ENCODE data around the gene DKK3.

DKK3 gene

GRCh38 chr11:11966354-11966741 lies 42.1 kb downstream of the DKK3 start:
- no peak for DNase-seq

GRCh38 chr11:11965656-11966353 lies 42.6 kb downstream of the DKK3 start:
- no peak for DNase-seq

GRCh38 chr11:11965192-11965591 lies 43.2 kb downstream of the DKK3 start:
- DNase-seq = no peak

DNA sequence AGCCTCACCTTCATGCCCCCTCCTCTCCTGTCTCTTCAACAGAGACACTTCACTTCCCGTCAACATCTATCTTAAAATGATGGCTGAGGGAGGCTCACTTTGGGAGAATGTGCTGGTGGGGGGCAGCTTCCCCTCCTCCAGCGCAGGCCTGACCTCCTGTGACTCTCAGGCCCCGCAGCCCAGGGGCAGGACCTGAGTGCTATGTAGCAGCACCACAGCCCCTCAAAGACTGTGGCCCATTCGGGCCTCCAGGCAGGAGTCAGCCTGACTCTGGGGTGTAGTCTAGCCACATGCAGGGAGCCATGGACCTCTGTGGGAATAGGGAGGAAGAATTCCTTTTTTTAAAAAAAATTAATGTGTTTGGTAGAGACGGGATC lies 43.7 kb downstream of the DKK3 start:
- no peak for DNase-seq

- no peak for DNase-seq
These were observed 44.3 kb downstream of the DKK3 start for GRCh38 chr11:11963842-11964773.

GRCh38 chr11:11963067-11963466 lies 45.4 kb downstream of the DKK3 start:
- no peak for DNase-seq

DNA sequence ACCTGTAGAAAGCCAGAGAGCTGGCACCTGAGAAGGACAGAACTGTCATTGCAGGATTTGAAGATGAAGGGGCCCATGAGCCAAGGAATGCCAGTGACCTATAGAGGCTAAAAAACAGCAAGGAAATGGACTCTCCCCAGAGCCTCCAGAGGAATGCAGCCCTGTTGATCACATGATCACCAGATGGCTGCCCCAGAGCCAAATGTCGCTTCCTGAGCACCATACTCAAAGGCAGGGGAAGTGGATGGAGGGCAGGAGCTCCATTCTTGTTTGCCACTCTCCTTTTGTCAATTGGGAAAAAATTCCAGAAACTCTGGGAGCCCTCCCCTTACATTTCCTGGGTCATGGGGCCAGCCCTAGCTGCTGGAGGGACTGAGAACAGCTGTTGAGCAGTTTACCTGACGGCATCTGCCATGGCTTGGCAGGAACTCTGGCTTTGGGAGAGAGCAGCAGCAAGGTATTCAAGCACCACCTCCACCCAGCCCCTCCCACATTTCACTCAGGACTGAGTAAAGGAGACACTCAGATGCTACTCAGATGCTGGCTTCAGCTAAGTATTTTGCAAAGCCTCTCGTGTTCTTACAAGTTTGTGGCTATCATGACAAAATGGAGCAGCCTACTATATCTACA lies 46.9 kb downstream of the DKK3 start:
- DNase-seq = no peak

DNA sequence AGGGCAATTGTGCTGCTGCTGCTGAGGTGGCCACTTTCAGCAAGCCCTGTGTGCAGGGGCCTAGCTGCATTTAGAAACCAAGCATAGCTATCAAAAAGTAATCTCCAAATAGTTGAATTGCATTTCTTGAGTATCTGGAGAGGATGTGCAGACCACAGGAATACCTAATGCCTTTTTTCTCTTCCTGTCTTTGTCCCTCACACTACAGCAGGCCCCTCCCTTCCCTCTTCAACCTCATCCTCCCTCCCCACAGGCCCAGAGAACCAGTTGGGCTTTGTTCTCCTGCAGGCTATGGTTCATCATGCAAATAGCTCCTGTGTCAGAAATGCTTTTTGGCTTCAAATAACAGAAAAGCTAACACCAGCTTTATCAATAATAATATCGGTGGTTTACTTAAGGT lies 47.7 kb downstream of the DKK3 start:
- no peak for DNase-seq

DNA sequence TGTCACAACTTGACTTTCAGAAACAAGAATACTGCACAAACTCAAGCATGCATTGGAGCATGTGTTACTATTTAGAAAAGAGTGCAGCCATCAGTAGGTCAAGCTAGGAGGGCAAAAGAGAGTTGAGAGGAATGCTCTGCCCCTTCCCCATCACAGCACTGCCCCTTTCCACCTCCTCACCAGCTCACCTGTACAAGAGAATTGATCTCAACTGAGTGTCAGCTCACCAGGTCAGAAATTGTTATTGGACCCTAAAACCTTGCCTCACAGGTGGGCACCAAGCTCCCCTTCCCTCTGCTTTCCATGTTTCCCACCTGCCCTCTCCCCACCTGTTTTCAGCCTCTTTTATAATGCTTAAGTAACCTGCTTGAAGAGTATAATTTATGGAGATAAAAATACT lies 48.8 kb downstream of the DKK3 start:
- DNase-seq = no peak

DNA sequence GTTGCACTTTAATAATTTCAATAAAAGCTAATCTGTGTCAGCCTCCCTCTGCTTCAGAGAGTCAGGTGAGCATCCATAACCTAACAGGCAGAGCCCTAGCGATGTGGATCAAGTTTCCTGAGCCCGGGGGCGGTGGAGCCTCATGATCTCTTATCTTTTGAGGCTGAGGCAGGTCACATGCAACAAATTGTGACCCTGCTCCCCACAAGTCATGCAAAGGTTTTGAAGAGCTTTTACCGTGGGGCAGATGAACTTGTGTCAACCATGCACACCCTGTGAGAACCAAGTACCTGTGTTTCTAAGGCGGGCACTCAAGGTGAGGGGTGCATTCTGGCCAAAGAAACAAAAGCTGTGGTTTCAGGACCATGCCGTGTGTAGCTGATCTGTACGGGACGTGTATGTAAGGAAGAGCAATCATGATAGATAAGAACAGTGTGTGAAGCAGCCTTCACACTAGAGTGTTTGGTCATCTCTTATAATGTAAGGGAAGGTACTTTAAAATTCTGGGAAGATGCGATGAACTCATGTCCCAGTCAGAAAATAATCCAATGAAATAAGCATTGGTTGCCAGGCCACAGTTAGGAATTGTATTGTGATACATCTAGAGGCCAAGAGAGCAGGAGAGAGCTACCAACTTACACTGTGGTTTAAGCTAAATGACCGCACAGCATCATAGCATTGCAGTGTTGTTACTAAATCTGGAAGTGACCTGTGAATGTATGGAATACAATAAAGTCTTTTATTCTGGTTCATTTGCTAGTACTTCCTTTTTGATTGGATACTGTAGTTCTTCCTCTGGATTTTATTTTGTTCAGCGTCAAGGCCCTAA lies 49.8 kb downstream of the DKK3 start:
- no peak for DNase-seq

DNA sequence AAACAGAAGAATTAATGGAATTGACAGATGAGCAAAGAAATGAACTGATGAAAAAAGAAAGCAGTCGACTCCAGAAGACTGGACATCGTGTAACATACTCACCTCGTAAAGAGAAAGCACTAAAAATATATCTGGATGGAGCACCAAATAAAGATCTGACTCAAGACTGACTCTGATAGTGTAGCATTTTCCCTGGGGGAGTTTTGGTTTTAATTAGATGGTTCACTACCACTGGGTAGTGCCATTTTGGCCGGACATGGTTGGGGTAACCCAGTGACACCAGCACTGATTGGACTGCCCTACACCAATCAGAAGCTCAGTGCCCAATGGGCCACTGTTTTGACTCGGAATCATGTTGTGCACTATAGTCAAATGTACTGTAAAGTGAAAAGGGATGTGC lies 52.4 kb downstream of the DKK3 start:
- DNase-seq = no peak

DNA sequence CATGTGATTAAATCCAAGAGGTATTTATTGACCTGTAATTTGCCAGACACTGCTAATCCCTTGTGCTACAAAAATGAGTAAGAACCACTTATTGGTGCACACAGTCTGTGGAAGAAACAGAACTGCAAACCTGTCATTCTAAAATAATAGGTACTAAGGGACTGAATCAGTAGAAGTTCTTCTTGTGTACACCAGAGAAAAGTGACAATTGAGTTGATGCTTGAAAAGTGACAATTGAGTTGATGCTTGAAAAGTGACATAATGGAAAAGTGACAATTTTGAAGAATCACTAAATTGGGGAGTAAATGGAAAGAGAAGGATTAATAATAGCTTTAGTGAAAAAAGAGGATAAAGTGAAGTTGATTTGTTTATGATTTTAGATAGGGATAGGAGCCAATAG lies 56.4 kb downstream of the DKK3 start:
- DNase-seq = no peak

GRCh38 chr11:11949482-11949881 lies 58.9 kb downstream of the DKK3 start:
- no peak for DNase-seq

DNA sequence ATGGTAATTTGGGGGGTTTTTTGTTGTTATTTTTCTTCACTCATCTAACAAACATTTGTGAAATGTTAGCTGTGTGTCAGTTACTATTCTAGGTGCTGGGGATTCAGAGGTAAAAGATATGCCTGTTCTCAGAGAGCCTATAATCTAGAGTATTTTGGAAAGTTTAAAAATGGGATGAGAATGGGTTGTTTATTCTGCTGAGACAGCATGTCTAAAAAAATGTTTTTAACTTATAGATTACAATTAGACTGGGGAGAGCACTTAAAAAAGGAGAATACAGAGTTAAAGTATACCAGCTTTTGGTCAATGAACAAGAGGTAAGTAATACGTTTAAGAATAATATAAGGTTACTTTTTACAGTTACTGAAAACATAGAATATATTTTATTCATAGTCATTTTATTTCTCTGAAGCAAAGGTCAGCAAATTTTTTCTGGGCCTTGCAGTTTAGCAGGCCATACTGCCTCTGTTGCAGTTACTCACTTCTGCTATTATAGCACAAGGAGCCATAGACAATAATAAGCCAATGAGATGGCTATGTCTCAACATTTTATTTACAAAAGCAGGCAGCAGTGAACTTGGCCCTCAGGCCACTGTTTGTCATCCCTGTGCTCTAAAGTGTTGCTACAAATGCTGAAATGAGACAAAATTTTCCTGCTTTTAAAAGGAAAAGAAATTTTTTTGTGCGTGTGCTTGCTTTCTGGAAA lies 60.0 kb downstream of the DKK3 start:
- no peak for DNase-seq

GRCh38 chr11:11947825-11948224 lies 60.6 kb downstream of the DKK3 start:
- no peak for DNase-seq

DNA sequence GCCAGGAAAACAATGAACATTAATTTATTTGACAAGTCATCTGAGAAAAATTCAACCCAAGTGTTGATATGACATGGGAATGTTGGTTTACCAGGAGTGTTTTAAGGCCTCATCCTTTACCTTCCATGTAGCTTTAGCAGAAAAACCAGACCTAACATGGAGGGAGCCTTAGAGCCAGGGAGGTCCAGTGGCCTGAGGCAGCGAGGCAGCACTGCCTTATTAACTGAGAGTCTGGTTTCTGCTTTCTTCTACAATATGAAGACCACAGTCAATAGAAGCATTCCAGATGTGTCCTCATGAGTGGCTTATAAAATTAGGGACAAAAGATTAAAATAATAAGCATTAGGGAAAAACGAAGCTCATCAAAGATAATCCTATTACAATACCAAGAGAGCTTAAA lies 61.5 kb downstream of the DKK3 start:
- no peak for DNase-seq

DNA sequence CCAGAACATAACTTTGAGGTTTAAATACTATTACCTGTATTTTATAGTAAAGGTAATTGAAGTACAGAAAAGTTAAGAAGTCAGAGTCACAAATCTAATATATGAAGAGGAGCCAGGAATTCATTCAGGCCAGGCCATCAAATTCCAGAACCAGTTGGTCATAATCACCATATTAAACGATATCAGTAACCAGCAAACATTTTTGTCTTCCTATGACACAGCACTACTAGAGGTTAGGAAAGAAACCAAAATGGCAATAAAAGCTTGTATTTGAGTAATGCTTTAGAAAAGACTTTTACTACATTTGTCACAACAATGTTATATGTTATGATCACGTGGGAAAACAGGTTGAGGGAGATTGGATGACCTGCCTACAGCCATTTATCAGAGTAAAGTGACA lies 62.2 kb downstream of the DKK3 start:
- DNase-seq = no peak

GRCh38 chr11:11944444-11944843 lies 64.0 kb downstream of the DKK3 start:
- DNase-seq = no peak

DNA sequence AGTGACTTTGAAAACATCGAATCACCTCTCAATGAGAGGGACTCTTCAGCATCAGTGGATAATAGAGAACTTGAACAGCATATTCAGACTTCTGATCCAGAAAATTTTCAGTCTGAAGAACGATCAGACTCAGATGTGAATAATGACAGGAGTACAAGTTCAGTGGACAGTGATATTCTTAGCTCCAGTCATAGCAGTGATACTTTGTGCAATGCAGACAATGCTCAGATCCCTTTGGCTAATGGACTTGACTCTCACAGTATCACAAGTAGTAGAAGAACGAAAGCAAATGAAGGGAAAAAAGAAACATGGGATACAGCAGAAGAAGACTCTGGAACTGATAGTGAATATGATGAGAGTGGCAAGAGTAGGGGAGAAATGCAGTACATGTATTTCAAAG lies 65.8 kb downstream of the DKK3 start:
- DNase-seq = no peak

GRCh38 chr11:11940551-11940950 lies 67.9 kb downstream of the DKK3 start:
- no peak for DNase-seq

DNA sequence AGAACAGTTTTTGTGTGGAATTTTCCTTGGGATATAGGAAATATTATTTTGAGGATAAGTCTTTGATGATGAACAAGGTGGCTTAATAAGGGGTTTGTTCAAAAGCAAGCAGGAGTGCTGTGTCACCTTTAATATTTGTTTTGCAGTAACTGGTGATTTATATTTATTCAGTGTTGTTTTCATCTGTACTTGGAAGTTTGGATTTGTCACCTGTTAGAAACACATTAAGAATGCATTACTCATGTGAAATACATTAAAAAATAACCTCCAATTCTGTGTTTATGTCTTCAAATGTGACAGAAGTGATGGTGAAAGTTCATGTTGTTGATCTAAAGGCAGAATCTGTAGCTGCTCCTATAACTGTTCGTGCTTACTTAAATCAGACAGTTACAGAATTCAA lies 70.5 kb downstream of the DKK3 start:
- no peak for DNase-seq

- DNase-seq = no peak
These were observed 71.0 kb downstream of the DKK3 start for GRCh38 chr11:11937433-11937832.

All from activated CD4-positive, alpha-beta T cell treated with anti-CD3 and anti-CD28 coated beads for 4 hours (primary cell).